HG02610 (cell line): ENCODE results near the gene AZIN2.
"Not testable (repeated sequence)": the region's sequence is repeated elsewhere in the genome, so short reads cannot be mapped to it uniquely, and the experiment has no call there.

ENCODE experiments used
- ATAC-seq: cut with Tn5 transposase; IDR thresholded peaks from one replicate; pipeline ENCODE4 v1.9.1; 2021; ENCODE audit warnings: mild to moderate bottlenecking, moderate library complexity; ENCODE audit not compliant: unreplicated experiment

Gene AZIN2

DNA sequence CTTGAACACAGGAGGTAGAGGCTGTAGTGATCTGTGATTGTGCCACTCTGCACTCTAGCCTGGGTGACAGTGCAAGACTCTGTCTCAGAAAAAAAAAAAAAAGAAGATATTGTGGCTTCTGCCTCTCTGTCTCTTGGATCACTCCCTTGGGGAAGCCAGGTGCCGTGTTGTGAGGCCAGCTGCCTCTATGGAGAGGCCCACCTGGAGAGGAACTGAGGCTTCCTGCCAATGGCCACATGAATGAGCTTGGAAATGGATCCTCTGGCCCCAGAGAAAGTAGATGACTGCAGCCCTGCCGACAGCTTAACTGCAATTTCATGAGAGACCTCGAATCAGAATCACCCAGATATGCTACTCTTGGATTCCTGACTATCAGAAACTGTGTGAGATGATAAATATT, 24.5 kb upstream of the AZIN2 start:
- no peak for ATAC-seq

DNA sequence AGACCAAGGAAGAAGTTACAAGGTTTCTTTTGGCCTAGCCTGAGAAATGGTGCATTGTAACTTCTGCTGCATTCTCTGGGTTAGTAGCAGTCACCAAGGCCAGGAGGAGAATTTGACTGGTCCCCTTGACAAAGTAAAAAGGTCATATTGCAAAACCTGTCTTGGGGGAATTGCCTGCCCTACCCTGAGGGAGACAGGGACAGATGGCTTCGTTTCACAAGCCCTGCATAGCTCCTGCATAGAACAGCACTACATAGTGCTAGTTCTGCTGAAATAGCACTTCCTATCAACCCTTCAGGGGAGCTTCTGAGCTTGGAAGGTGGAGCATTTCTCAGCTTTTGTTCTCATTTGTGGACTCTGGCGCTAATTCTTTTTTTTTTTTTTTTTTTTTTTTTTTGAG, 23.9 kb upstream of the AZIN2 start:
- no peak for ATAC-seq

DNA sequence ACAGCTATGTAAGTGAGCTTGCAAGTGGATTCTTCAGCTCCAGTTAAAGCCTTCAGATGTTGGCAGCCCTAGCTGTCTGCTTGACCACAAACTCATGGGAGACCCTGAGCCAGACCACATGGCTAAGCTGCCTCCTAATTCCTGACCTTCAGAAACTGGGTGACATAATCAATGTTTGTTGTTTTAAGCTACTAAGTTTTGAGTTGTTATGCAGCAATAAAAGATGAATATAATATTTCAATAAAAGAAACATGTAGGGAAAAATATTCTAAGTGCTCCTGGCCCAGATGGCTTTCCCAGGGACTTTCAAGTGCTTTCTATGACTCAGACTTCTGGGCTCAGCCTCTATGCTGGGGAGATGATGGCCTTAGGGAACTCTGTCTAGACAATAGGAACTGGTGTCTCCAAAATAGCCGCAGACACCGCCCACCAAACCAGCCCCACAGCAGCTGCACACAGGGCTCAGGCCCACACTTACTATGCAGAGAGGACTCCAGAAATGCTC, 20.3 kb upstream of the AZIN2 start:
- ATAC-seq, result no peak

DNA sequence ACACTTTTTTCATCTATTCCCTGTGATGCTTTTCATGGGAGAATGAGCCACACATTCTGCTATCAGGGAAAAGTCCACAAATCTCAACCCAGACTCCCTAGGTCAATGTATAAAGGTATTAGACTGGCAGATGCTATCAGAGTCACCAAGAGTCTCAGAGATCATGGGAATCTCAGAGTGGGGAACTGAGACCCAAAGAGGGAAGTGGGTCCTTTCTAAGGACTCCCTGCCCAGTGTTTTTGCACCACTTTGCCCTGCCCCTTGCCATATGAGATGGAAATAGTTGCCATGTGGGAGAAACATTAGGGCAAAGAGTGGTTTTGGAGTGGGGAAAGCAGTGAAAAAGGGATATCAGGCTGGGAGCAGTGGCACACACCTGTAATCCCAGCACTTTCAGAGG, 19.1 kb upstream of the AZIN2 start:
- no peak for ATAC-seq

DNA sequence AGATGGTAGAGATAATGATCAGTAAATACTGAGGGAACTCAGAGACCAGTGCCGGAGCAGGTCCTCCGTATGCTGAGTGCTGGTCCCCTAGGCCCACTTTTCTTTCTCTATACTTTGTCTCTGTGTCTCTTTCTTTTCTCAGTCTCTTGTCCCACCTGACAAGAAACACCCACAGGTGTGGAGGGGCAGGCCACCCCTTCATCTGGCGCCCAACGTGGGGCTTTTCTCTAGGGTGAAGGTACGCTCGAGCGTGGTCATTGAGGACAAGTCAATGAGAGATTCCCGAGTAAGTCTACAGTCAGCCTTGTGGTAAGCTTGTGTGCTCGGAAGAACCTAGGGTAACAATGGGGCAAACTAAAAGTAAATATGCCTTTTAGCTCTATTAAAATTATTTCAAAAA, 16.7 kb upstream of the AZIN2 start:
- ATAC-seq, result not testable (repeated sequence)

DNA sequence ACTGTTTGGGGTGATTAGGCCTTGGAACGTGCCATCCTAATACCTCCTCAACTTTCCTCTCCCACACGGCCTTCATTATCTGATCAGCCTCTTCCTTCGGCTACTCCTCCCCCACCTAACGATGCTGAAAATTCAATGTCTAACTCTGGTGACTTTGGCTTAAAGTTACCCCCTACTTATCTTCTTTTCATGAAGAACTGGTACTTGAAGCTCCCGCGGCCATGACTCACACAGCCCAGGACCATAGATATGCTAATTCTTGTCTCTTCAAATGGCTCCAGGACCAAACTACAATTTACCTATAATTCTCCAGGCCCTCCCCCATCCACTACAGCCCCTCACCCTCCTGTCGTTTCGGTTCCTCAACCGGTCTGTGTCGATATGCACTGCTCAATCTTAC, 15.7 kb upstream of the AZIN2 start:
- ATAC-seq, result no peak

DNA sequence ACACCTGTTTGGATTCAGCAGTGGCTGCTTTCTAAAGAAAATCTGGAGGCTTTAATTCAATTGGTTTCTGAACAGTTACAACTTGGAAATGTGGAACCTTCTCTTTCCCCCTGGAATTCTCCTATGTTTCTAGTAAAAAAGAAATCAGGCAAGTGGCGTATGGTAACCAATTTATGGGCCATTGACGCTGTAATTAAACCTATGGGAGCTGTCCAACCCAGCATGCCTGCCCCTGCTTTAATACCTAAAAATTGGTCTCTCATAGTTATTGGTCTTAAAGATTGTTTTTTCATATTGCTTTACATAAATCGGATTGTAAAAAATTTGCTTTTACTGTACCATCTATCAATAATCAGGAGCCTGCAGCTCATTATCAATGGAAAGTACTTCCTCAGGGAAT, 14.5 kb upstream of the AZIN2 start:
- not testable (repeated sequence) for ATAC-seq

DNA sequence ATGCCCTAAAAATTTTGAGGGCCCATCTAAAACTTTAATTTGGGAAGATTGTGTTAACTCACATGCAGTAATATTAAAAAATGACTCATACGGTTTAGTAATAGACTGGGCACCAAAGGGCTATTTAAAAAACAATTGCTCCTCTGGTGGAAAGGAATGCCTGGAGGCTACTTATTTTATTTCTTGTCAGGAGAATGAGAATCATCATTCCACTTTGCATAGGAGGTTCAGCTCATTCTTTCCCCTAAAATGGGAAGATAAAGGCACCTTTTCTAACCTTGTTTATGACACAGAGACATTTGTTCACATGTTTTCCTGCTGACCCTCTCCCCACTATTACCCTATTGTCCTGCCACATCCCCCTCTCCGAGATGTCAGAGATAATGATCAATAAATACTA, 12.8 kb upstream of the AZIN2 start:
- not testable (repeated sequence) for ATAC-seq

DNA sequence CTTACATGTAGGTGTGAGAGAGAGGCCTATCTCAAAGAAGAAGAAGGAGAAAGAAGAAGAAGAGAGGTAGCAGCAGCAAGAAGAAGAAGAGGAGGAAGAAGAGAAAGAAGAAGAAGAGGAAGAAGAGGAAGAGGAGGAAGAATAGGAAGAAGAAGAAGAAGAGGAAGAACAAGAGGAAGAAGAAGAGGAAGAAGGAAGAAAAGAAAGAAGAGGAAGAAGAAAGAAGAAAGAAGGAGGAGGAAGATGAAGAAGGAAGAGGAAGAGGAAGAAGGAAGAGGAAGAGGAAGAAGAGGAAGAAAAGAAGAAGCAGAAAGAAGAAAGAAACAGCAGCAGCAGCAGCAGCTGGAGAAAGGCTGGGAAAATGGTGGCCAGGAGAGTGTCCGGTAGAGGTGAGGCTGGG, 10.3 kb upstream of the AZIN2 start:
- ATAC-seq, result no peak

DNA sequence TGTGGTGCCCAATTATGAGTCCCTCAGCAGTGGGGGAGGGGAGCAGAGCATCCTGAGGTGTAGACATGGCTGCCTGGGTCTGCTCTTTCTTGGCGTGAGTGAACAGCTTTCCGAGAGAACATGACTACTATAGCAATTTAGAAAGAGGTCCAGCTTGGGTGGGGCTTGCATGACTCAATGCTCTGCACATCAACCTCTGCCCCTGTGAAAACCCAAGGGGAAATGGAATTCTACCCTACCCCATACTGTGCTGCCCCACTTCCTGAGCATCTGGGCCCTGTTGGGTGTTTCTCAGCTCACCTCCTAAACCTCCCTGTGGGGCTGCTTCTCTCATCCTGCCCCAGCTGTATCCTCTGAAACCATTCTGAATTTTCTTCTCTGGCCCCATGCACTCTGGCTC, 8.2 kb upstream of the AZIN2 start:
- ATAC-seq, result no peak

DNA sequence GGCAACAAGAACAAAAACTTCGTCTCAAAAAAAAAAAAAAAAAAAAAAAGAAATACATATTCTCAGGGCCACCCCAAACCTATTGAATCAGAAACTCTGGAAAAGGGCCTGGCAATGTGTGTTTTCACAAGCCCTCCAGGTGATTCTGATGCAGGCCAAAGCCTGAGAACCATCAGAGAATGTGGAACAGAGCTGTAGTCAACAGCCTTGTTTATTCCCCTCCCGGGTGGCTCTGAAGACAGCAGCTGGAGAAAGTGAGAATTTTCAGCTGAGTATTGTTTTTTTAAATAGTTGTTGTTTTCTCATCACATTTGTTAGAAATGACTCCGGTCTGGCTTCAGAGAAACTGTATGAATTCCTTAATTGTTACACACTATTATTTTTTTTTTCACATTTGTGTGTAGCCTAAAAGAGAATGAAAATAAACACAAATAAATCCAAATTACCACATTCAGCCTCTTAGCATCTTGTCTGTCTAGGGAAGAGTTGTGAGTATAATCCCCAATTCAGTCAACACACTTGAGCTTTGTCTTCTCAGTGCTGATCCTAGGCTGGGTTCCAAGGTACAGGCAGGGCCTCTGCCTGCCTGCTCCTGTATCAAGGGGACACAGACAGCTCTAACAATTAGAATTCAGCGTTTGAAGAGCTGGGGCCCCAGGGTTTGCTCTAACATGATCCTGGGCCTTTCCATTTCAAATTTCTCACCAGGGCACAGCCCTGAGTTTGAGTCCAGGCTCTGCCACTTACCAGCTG, 6.6 kb upstream of the AZIN2 start:
- ATAC-seq, result no peak

DNA sequence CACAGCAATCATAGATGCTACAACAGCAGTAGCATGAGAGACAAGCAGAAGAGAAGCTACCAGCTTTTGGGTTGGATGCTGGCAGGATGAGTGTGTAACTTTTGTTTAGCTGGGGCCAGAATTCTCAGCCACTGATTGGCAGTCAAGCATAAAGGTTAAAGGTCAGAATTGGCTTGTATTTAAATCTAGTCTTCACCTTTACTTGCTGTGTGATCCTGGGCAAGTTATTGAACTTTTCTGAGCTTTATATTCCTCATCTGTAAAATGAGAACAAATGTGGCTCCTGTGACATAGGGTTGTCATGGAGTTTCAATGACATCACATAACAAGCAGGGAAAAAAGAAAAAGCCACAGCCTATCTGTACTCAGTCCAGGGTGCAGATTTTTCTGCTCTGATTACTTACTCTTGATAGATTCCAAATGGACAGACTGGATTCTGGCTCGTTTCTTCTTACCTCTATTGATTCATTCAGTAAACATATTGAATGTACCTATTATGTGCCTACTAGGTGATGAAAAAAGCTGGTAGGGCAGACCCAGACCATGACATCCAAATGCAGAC, 2.8 kb upstream of the AZIN2 start:
- no peak for ATAC-seq

DNA sequence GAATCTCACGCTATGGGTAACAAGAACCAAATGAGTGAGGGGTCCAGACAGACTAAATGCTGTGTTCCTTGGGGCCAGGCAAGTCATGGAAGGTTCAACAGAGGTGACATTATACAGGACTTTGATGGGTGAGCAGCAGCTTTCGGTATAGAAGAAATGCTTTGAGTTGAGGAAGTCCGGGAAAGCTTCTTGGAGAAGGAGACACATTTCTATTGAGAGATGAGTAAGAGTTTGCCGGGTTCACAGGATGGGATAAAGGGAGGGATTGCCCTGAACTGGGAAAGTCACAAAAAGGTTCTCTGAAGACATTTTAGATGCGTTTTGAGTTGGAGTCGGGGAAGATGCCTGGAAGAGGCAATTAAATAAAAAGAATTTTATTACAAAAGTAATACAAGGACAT, 580 bp upstream of the AZIN2 start:
- no peak for ATAC-seq

DNA sequence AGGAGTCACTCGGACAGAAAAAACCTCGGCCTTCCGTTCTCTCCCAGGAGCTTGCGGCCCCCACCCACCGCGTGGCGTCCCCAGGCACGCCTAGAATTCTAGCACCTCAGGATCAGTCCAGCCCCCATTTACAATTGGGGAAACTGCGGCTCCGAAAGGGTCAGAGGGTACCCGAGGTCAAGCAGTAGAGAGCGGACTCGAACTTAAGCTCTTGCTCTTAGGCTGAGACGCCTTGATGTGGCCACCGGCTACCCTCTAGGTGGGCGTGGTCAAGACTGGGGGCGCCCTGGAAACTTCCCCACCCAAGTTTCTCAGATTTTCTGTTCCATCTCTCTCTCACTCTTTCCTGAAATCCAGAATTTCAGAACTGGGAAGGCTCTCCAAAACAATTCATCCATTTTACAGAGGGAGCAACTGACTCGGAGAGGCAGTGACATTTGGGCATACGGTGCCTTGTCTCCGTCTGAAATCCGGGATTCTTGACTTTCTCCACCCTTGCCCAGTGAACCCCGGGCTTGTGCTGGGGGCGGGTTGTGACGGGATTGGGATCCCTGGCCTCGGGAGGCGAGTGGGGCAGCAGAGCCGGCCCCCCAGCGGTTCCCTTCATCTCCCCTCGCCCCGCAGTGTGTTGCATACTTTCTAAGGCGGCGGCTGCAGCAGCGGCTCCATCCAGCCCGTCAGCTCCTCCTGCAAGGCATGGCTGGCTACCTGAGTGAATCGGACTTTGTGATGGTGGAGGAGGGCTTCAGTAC, 777 bp downstream of the AZIN2 start:
- no peak for ATAC-seq

DNA sequence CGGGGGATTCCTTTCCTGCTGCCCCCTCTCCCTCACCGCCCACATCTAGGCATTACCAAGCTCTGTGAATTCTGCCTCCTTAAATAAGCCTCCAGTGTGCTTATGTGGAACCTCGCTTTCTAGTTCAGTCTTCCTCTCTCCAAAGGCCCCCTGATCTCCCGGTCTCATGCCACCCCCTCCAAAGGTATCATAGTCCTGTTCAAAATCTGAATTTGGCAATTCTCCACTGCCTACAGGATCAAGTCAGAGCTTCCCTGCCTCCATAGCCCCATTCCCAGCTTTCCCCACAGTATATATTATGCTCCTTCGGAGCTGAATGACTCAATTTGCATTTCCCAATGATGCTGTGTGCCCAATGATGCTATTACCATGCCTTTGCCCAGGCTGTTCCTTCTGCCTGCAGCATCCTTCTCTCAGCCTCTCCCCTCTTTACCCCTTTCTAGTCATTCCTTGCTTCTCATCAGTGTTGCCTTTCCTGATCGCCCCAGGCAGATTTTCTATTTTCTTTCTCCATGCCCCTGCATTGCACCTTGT, 1.7 kb downstream of the AZIN2 start:
- ATAC-seq, result no peak

DNA sequence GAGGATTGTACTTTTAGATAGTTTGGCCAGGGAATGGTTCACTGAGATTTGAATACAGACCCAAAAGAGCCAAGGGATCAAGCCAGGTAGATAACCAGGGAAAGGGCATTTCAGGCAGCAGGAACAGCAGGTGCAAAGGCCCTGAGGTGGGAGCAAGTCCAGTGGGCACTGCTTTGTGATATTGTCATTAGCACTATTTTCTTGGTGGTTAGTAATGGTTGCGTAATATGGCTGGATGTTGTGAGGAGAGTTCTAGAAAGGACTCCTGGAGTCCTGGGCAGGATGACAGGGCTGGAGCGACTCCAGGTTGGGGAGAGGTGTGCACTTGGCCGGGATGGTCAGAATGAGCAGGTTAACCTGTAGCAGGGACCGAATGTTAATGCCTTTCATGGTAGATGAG, 4.4 kb downstream of the AZIN2 start:
- no peak for ATAC-seq

DNA sequence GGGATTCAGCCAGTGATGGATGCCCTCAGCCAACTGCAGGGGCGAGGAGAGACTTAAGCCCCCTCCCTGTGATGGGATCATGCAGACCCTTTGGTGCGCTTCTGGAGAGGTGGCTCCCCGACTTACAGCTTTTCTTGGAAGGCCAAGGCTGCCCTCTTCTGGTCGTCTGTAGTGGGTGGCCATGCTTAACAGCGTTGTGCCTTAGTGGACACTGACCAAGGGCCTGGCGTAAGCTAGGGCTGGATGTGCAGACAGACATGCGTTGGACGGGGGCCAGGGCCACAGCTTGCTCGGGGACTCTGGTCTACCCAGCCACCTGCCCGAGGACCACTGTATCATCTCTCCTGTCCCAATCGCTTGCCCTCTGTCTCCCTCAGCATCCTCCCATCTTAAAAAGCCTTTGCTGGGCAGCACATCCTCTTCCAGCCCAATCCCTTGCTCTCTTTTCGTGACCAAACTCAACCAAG, 5.5 kb downstream of the AZIN2 start:
- ATAC-seq, result no peak

DNA sequence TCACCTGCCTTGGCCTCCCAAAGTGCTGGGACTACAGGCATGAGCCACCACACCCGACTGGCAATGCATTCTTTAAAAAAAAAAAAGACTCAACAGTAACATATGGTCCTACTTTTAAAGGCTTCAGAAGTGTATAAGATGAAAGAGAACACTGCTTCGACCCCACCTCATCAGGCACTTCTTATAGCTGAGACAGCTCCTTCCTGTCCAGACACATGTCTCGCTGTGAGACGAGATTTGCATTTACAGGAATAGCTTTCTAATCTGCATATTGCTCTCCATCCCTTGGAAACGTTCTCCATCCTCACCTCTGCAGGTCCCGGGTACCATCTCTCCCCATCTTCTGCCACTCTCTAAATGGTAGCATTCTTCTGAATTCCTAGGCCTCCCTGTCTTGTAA, 6.7 kb downstream of the AZIN2 start:
- ATAC-seq, result no peak

DNA sequence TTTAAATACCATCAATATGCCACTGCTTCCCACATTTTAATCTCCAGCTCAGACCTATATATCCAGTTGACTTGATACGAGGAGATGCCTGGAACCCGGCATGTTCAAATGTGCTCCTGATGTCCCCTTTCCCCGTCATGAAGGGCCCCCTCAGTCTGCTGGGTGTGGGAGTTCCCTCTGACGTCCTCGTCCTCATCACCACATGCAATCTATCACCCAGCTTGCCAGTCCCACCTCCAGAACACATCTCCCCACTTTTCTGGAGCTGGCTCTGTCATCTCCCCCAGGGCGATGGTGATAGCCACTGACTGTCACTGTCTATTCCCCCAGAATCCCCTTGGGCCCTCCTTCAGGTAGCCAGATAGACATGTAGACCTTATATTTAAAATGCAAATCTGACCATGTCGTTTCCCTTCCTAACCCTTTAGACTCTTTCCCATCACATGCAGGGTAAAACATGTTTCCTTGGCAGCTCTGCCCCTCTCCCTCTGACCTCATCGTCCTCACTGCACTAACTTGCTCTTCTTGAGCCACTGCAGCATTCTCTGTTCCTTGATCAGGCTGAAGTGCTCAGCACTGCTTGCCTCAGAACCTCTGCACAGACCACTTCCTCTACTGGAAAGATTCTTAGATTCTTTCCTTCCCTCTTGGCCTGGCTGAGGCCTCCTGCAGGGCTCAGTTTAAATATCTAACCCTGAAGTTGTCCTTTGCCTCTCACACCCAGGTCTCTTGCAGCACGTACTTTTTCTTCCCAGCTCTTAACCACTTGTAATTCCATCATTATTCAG, 7.4 kb downstream of the AZIN2 start:
- no peak for ATAC-seq

DNA sequence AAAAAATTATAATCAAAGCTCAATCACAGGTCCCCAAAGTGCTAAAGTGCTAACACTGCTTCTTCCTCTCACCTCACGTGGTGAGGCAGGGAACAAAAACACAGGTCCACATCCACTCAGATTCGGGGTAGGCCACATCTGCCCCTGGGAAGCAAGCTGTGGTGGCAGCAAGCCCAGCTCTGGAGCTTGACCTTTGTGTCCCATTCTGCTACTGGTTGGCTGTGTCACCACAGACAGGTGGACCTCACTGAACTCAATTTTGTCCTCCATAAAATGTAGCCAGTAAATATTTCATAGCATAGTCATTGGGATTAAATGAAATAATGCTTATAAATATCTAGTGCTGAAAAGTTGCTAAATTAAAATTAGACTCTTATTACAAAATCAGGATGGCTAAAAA, 8.5 kb downstream of the AZIN2 start:
- no peak for ATAC-seq

DNA sequence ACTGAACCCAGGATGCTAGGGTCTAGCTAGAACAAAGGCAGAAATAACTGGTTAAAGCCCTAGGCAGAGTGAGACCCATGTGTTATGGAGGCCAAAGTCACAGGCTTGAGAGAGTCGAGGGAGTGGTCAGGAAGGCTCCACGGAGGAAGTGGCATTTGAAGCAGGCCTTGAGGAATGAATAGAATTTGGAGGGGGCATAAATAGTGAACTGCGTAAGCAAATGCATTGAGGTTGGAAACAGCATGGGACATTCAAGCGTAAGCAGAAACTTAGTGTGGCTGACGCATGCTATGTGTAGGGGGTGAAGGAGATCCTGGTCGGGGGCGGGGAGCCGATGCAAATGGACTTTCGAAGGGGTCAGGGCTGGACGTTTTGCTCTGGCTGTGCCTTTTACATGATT, 11.5 kb downstream of the AZIN2 start:
- no peak for ATAC-seq
